ENCODE data around the gene NCAPG2. TPM values are rescaled to one million over a fixed set of nuclear protein-coding genes. Genes with fewer than 3 reads are reported as not detected.

The NCAPG2 gene
- total and polyA plus RNA-seq, 2 experiments from 2014 or later: 38.7 to 91.2 TPM

DNA sequence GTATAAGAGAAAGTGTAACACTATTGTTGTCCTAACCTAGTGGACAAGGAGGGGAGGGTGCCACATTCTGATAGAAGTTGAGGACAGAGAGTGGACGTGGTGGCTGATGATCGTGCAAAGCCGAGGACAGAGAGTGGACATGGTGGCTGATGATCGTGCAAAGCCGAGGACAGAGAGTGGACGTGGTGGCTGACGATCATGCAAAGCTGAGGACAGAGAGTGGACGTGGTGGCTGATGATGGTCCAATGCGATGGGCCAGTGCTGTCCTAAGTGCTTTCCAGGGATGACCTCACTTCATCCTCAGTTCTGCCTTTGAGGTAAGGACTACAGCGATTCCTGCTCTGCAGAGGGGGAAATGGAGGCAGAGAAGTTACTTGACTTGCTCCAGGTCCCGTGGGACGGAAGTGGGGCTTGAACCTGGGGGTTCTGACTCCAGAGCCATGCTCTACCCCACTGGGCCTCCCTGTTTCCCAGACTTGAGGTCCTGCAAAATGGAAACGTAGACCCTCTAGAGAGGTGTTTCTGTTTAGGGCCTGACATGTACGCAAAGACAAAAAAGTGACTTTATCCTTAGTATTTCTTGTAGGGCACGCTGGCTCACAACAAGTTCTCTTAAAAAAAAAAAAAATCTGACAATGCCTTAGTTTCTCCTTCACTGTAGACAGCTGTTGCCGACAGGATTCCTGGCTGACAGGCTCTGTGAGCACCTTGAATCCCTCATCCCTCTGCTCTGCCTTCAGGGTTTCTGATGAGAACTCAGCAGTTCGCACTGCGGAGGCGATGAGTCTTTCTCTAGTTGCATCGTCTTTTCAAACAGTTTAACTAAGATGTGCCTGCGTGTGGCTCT lies 20.3 kb upstream of the NCAPG2 start:
- Histone ChIP-seq H3K4me1 (ENCODE audit: insufficient read depth) (no peaks in the 10 kb centered on the region), H3K4me3 (no peak overlapping the region), H3K36me3 (ENCODE audit: insufficient read depth) (no peaks in the 10 kb centered on the region), H3K27me3 (ENCODE audit: insufficient read depth) (no peaks in the 10 kb centered on the region), H3K27ac (ENCODE audit: low read depth) (no peak overlapping the region), H3F3A (replicated peaks; ENCODE audit: low read depth) (peaks cover 3% of the 10 kb centered on the region; the same call in 1 of the 2 replicates), H2AFZ (no peak overlapping the region), H3K9me2 (ENCODE audit: insufficient read depth) (0 out of 2 replicates have a peak, but pooled peaks cover 4% of the 10 kb centered on the region), H3K79me2 (replicated peaks; ENCODE audit: insufficient read depth) (no peaks in the 10 kb centered on the region), H4K20me1 (replicated peaks; ENCODE audit: insufficient read depth) (no peaks in the 10 kb centered on the region), H3K4me2 (no peak overlapping the region)
- DNase-seq (ENCODE audit: low spot score) (no peak), ATAC-seq (no peak)
- peaks cover 11% of the 10 kb centered on the region for H3K27me3 Mint-ChIP-seq (ENCODE audit: insufficient read depth, low read depth, poor library complexity)
- H3K9me3 Mint-ChIP-seq: no peaks in the 10 kb centered on the region
- peaks cover 4% of the 10 kb centered on the region for H3K36me3 Mint-ChIP-seq (ENCODE audit: low read depth)
- H3K4me3 Mint-ChIP-seq: no peak overlapping the region
- no peak for TF ChIP-seq EZH2phosphoT487 (IDR thresholded peaks at IDR 0.05; ENCODE audit: unreplicated experiment)
- no peak for TF ChIP-seq ZNF331 (CRISPR knock-in tag; IDR thresholded peaks at IDR 0.05; ENCODE audit: low read depth)
- TF ChIP-seq, protein P1, sequence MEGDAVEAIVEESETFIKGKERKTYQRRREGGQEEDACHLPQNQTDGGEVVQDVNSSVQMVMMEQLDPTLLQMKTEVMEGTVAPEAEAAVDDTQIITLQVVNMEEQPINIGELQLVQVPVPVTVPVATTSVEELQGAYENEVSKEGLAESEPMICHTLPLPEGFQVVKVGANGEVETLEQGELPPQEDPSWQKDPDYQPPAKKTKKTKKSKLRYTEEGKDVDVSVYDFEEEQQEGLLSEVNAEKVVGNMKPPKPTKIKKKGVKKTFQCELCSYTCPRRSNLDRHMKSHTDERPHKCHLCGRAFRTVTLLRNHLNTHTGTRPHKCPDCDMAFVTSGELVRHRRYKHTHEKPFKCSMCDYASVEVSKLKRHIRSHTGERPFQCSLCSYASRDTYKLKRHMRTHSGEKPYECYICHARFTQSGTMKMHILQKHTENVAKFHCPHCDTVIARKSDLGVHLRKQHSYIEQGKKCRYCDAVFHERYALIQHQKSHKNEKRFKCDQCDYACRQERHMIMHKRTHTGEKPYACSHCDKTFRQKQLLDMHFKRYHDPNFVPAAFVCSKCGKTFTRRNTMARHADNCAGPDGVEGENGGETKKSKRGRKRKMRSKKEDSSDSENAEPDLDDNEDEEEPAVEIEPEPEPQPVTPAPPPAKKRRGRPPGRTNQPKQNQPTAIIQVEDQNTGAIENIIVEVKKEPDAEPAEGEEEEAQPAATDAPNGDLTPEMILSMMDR (conservative IDR thresholded peaks at IDR 0.05; ENCODE audit: low read depth in 2 of 2): no peak
- TF ChIP-seq ZNF114 (CRISPR knock-in tag; IDR thresholded peaks at IDR 0.05): no peak
- TF ChIP-seq JUNB (IDR thresholded peaks at IDR 0.05; ENCODE audit: unreplicated experiment): no peak
- TF ChIP-seq NANOG (IDR thresholded peaks at IDR 0.05; ENCODE audit: borderline replicate concordance): no peak
- TF ChIP-seq, protein P2, sequence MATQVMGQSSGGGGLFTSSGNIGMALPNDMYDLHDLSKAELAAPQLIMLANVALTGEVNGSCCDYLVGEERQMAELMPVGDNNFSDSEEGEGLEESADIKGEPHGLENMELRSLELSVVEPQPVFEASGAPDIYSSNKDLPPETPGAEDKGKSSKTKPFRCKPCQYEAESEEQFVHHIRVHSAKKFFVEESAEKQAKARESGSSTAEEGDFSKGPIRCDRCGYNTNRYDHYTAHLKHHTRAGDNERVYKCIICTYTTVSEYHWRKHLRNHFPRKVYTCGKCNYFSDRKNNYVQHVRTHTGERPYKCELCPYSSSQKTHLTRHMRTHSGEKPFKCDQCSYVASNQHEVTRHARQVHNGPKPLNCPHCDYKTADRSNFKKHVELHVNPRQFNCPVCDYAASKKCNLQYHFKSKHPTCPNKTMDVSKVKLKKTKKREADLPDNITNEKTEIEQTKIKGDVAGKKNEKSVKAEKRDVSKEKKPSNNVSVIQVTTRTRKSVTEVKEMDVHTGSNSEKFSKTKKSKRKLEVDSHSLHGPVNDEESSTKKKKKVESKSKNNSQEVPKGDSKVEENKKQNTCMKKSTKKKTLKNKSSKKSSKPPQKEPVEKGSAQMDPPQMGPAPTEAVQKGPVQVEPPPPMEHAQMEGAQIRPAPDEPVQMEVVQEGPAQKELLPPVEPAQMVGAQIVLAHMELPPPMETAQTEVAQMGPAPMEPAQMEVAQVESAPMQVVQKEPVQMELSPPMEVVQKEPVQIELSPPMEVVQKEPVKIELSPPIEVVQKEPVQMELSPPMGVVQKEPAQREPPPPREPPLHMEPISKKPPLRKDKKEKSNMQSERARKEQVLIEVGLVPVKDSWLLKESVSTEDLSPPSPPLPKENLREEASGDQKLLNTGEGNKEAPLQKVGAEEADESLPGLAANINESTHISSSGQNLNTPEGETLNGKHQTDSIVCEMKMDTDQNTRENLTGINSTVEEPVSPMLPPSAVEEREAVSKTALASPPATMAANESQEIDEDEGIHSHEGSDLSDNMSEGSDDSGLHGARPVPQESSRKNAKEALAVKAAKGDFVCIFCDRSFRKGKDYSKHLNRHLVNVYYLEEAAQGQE (IDR thresholded peaks at IDR 0.05; ENCODE audit: unreplicated experiment): no peak
- TF ChIP-seq EZH2 (IDR thresholded peaks at IDR 0.05; ENCODE audit: low read depth, unreplicated experiment): no peak
- H3K27ac Mint-ChIP-seq: no peak overlapping the region
- peaks cover 9% of the 10 kb centered on the region for H3K4me1 Mint-ChIP-seq

All from GM23338 (cell line).